Measurements from ENCODE around the gene MICAL1. TPM values are rescaled to one million over a fixed set of nuclear protein-coding genes. Genes with fewer than 3 reads are reported as not detected.
A peak's percentile ranks its signal among the peaks of the same experiment; 100 is the strongest.

MICAL1 gene
- total RNA-seq, 1 experiment from 2014 or later: 5.8 TPM

DNA sequence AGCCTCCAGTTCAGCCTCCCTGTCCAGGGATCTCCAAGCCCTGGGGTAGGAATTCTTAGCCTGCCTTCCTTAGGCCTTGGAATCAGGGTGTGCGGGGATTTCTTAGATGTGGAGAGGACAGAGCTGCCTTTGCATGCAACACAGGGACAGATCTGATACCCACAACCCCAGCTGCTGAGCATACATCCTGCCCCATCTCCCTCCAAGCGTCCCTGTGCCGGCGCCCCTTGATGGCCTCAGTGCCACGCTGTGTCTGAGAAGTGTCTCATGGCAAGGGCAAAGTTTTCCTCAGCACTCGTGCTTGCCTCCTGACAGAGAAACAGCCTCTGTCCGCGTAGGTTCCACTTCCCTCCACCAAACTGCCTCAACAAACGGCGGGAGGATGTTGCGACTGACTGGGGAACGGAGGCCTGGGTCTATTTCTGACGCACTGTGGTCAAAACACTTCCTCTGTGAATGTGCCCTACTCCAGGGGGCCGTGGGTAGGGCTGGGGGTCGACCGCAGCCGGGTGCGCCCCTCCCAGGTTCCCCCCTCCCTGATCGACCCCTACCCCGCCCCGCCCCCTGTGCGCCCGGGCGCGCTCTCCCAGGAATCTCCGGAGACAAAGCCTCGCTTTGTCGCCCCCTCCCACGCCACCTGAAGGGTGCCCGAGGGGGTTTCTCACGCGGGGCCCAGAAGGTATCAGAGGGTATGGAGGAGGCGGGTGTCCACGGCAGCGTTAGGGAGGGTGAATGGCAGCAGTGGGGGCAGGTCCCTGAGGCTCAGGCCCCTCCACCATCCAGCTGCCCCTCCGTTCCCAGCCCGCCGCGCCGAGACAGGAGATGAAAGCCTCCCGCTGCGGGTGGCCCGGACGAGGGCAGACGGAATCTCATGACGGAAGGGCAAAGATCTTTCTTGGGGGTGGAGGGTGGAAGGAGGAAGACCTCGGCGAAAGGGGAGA lies 806 bp downstream of the MICAL1 start:
- no peak for DNase-seq (ENCODE audit: low spot score)

DNA sequence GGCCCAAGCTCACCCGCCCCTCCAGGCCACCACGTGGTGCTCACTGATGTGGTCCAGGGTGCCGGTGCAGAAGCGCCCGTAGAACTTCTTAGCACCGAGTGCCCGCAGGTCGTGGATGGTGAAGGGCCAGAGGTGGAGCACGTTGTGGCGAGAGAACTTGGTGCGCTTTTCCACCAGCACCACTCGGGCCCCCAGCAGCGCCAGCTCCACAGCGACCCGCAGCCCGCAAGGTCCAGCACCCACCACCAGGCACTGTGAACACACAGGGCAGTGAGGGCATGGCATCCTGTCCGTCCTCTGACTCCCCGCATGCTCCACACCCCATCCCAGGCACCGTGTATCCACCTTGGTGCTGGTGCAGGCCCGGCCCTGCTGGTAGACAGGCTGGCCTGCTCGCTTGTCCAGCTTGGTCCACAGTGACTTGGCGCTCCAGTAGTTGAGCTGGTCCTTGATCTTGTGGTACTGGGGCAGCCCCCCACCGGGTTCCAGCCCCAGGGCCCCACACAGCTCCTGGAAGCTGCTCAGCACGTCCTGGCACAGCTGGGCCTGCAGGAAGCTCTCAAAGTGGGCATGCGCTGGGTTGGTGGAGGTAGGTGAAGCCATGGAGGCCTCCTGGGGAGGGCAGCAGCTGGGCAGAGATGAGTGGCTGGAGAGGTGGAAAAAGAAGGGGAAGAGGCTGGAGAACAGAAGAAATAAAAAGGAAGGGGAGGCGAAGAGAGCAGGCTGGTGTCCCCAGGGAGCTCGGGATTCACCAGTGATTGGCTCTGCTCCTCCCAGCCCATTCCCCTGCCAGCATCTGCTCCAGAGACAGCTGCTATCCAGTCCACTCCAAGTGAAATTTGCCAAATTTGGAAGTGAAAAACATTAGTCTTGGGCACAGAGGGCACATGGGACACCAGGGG lies 1.7 kb downstream of the MICAL1 start:
- DNase-seq (ENCODE audit: low spot score): no peak

DNA sequence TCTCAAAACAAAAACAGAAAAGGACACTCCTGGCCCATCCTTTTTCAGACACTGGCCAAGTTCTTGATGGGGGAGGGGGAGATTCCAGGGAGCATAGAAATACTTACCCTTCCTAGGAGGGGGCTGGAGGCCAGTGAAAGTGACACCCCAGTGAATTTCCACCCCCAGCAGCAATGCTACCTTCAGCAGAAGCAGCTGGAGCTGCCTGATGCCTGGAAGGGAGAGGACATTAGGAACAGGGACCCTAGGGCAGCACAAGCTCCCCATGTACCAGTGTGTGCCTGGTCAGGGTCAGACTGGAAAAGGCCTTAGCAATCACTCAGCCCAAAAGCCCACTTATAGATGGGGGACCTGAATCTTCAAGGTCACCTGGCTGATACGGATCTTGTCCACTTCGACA lies 2.4 kb downstream of the MICAL1 start:
- DNase-seq (ENCODE audit: low spot score): no peak

DNA sequence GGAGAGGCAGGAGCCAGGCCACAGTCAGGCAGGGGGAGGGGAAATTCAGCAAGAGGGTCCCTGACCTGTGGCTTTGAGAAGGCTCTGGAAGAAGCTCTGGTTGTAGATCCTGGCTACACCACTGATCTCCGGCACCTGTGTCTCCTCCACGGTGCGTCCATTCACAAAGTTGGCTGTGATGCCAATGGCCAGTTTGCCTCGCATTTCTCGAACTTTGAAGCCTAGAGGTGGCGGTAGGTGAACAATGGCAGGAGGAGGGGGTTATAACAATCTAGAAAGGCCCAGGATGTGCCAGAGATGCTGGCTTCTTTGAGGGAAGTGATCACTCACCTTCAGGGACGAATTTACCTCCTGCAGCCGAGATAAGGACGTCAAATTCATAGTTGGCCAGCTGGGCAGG lies 3.4 kb downstream of the MICAL1 start:
- DNase-seq (ENCODE audit: low spot score): no peak

DNA sequence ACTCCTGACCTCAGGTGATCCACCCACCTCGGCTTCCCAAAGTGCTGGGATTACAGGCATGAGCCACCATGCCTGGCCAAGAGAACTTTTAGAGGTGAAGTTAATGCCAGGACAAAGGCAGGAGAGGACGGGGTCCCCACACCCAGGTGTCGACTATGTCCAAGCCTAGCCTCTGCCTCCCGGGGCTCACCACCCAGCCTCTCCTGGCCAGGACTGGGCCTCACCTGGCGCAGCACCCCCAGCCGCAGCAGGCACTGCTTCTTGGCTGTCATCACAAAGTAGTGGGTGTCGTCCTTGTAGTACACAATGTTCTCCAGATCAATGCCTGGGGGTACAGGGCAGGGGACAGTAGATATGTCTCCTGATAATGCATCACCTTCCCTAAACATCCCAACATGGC lies 4.2 kb downstream of the MICAL1 start:
- no peak for DNase-seq (ENCODE audit: low spot score)

DNA sequence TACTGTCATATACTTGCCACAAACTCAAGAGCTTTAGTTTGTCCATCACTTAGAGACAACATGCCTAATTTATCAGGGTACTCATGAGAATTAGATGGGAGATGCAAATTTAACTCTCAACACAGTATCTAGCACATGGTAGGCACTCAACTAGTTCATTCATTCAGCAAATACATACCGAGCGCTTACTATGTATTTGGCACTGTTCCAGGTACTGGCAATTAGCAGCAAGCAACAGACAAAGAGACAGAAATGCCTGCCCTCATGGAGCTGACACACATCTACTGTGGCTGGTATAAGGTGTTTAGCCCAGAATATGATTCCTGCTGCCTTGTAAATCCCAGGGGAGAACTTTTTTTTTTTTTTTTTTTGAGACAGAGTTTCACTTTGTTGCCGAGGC lies 4.8 kb downstream of the MICAL1 start:
- DNase-seq (ENCODE audit: low spot score): no peak

DNA sequence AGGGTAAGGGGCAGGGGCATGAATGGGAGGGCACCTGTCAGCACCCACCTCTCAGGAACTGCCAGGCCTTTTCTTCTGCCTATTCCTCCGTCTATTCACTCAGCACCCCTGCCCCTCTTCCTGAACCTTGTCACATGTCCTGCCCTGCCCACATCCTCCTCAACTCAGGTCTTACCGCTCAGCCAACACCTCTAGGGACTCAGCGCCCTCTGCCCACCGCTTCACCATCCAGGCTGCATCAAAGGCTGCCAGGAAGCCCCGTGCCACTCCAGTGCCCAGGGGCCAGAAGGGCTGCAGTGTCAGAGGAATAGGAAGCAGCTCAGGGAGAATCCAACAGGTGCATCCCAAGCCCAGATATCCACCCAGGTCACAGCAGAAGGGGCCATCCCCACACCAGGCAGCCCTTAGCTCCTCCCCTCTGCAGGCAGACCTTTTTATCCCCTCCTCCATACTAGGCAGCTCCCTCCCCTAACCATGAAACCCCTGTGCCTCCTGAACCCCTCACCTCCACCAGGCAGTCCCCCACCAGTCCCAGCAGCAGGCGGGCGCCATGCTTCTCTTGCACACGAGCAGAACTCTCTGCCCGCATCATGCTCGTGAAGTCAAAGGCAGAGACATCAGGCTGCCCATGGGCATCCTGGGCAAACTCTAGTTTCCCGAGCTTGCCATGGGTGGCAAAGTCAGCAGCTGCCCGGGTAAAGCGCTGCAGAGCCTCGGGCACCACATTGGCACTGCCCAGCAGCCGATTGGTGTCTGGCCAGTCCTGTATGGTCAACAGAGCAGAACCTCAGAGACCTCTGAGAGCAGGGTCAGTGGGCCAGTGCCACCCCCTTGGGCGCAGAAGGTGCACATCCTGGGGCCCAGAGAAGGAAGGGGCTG lies 5.5 kb downstream of the MICAL1 start:
- no peak for DNase-seq (ENCODE audit: low spot score)

DNA sequence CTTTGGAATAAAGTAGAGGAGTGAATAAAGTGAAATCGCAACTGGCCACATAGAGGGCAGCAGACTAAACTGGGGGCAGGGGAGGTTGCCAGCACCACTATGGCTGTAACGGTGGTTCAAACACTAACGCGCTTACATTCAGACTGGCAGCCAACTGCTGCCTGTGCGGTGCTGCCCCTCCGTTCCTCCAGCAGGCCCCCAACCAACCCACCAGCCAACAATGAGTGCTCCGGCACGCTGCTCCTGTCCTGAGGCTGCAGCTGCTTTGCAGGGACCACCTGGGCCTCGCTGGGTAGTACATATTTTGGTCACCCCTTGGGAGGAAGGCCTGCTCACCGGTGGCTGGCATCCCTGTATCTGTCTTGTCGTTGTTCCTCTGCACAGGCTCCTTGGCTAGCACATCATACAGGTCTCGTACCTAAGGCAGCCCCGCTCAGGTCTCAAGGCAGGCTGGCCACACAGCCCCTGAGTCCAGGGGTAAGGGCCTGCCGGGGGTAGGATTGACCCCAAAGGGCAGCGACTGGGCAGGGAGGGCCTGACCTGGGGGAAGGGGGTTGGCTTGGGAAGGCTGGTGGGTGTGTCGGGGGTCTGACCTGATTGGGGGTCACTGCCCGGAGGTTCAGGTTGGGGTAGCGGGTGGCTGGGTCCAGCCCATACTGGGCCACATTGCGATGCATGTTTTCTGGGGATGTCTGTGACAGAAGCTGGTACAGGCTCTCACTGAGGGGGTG lies 6.3 kb downstream of the MICAL1 start:
- DNase-seq (ENCODE audit: low spot score): no peak

DNA sequence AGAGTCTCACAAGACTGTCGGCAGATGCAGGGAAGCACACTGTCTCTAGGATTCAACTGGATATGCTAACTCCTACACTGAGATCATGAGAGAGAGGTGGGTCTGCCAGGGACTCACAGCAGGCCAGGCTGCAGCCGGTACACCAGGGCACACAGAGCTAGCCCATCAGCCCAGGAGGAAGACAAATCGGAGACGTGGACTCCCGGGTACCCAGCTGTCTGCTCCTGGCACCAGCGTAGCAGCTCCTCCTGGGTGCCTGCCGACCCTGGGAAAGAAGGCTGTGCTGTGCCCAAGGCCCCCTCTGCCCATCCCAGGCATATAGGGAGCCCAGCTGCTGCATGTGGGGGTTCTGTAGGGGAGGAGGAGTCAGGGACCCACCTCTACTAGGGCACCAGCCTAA lies 7.0 kb downstream of the MICAL1 start:
- no peak for DNase-seq (ENCODE audit: low spot score)

DNA sequence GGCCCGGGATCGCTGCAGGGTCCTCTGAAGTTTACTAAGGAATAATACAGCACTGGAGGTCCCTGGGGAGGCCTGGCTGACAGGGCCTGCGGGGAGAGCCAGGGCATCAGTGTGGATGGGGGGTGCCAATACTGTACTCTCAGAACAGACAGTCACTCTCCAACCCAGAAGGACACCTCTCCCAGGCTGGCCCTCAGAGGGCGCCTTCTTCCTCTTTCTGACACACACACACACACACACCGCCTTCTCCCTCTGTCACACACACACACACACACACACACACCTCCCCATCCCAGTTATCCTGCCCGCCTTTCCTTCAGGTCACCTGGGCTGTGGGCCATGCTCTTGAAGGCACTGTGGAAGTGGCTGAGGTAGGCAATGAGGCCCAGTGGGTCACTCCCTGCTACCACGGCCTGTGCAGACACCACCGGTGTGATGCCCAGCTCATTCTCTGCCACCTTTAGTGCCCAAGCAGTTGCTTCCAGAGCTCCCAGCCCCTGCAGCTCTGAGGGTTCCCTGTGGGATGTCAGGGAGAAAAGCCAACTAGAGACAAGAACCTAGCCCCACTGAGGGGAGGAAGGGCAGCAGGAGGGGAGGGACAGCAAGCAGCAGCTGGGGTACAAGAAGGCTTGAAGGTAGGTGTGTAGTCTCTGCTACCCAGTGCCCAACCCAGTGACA lies 7.6 kb downstream of the MICAL1 start:
- no peak for DNase-seq (ENCODE audit: low spot score)

DNA sequence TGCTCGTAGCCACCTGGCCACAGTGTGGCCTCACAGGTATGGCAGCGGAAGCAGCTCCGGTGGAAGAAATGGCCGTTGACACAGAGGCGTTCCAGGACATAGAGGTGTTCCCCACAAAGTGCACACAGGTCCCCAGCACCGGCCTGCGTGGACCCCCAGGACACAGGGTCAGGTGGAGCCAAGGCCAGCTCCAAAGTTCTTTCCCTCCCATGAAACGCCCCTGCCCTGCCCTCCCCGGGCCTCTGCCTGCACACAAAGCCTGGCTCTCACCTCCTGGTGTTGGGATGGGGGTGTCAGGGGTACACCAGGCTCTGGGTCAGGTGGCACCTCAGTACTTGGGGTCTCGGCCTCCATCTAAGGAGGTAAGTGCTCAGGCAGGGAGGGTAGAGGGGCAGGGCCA lies 8.5 kb downstream of the MICAL1 start:
- no peak for DNase-seq (ENCODE audit: low spot score)

DNA sequence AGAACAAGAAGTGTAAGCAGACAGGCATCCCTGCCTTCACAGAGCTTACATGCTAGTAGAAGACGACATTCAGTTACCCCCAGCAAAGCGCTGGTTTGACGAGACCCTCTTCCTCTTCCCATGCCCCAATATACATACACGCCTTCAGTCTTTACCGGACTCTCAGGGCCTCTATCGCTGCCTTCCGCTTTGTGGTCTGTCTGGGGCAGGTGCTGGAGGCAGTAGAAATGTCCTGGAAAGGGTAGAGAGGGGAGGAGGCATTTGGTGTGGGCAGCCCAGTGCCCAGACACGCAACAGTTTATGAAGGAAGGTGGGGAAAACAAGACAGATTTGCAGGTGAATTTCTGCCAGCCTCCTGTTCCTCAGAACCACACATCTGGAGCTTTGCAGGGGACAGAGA lies 9.0 kb downstream of the MICAL1 start:
- no peak for DNase-seq (ENCODE audit: low spot score)

DNA sequence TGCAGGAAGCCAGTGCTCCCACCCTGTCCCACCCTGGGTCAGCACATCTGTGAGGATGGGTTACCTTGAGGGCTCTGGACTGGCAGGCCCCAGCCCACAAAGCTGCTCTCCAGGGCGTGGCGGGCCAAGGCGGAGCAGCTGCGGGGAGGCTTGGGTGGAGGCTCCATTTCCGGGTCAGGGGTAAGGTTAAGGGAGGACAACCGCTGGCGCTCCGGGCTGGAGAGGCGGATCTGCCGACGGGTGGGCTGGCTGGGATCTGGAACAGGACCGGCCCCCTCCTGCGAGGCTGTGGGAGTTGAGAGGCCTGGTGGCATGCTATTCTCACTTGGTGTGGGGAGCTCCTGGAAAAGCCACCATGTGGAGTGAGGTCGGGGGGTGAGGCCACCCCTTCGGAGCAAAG lies 9.5 kb downstream of the MICAL1 start:
- DNase-seq (ENCODE audit: low spot score): no peak

DNA sequence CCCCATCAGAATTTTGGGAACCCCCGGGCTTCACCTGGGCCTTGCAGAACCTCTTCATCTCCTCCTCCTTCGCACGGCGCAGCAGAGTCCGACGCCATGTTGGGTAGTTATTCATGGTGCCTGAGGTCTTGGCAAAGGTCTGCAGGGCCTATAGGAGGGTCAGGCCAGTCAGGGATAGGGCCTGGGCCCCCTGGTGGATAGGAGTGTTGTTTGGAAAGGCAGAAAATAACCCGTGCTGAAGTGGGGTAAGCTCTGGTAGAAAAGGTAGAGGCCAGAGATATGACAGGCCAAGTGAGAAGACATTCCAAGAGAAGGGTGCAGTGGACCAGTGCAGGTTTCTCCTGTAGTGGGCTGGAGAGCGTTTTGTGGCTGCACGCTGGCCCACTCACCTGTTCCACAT lies 10.2 kb downstream of the MICAL1 start:
- no peak for DNase-seq (ENCODE audit: low spot score)

DNA sequence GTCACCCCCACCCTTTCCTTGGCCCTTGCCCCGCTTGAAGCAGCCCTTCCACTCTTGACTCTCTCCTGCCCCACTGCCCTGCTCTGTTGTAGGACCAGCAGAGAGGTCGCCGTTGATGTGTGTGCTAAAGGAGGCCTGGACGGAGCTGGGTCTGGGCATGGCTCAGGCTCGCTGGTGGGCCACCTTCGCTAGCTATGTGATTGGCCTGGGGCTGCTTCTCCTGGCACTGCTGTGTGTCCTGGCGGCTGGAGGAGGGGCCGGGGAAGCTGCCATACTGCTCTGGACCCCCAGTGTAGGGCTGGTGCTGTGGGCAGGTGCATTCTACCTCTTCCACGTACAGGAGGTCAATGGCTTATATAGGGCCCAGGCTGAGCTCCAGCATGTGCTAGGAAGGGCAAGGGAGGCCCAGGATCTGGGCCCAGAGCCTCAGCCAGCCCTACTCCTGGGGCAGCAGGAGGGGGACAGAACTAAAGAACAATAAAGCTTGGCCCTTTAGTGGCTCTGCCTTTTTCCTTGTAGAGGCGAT lies 12.1 kb downstream of the MICAL1 start:
- DNase-seq (ENCODE audit: low spot score): no peak

DNA sequence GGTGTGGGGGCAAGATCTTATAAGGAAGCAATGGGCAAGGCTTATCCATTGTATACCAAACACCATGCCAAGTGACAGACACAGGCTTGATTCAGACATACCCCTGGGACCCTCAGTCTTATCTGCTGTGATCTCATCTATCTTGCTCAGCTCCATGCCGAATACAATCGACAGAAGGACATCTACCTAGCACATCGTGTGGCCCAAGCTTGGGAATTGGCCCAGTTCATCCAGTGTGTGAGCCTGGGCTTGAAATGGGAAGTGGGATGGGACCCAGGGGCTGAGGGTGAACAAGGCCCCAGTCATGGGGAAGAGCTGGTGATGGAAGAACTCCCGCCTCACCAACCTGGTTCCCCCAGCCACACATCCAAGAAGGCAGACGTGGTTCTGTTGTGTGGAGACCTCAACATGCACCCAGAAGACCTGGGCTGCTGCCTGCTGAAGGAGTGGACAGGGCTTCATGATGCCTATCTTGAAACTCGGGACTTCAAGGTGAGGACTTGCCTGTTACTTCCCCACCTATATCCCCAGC lies 13.1 kb downstream of the MICAL1 start:
- no peak for DNase-seq (ENCODE audit: low spot score)

DNA sequence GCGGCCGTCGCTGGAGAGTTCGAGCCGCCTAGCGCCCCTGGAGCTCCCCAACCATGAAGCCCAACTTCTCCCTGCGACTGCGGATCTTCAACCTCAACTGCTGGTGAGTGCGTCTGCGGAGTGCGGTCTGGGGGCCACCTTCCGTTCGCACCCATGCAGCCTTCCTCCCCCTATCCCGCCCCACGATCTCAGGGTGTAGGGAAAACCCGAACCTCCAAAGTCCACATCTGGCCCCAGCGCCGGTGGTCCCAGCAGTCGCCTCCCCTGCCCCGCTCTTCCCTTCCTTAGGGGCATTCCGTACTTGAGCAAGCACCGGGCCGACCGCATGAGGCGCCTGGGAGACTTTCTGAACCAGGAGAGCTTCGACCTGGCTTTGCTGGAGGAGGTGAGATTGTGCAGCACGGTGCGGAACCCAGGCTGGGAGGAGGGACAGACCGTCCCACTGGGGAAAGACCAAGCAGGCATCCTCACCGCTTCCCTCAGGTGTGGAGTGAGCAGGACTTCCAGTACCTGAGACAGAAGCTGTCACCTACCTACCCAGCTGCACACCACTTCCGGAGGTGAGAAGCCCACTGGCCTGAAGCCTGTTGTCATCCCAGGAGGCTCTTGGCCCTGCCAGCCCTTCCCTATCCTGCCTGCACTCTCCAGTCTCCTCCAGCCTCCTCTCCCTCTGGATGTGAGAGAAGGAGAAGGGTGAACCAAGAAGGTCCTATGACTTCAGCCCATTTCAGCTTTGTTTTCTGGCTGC lies 14.3 kb downstream of the MICAL1 start:
- no peak for DNase-seq (ENCODE audit: low spot score)

DNA sequence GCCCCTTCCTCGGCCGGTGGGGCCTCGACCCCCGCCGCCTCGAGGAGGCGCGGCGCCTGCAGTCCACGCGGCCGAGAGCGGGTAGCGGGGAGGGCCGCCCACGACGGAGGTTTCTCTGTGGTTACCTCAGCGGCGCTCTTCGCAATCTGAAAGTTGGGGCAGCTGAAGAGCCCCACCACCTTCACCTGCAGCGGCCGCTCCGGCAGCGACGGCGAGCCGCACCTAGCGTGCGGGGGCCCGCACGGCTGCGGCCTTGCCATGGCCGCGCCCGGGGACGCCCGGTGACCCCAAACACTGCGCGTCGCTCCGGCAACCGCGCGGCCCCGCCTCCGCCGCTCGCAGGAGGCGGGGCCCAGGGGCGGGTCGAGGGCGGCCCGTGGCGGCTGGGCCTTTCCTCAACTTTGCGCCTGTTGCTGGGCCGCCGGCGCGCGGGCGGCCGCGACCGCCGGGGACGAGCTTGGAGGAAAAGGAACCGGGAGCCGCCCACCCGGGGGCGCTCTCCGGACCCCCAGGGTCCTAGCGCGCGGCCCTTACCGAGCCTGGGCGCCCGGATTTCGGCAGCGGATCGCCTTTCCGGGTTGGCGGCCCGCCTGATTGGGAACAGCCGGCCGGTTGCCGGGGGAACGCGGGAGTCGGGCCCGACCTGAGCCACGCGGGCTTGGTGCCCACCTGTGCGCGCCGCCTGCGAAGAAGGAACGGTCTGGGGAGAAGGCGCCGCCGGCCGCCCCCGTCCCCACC lies 15.1 kb downstream of the MICAL1 start, which contains the start of the genes PPIL6 and SMPD2:
TSS of gene PPIL6 (minus strand) at position 298 of the 738 bp plus-strand sequence. CDS start at position 260, 38 bp downstream.
TSS of gene SMPD2 (plus strand) at position 394 of the 738 bp plus-strand sequence. CDS start 398 bp downstream, outside the sequence.
- DNase-seq (ENCODE audit: low spot score): peak; percentile 33

All from H4 (cell line).